GM12892 (cell line): ENCODE measurements around the gene GTF2I.
"Not testable (repeated sequence)": the region's sequence is repeated elsewhere in the genome, so short reads cannot be mapped to it uniquely, and the experiment has no call there.

ENCODE experiments used
- DNase-seq: peaks from one replicate; pipeline ENCODE4 v3.0.0; 2011; ENCODE audit not compliant: insufficient read length
- FAIRE-seq: peaks from 2 replicates; lab custom pipeline; 2011; peaks lifted over from hg19 to GRCh38; lab: Jason Lieb, UNC
- POLR2A ChIP-seq: IDR thresholded peaks from 2 replicates; pipeline ENCODE4 v1.6.1; 2011; ENCODE audit warnings: low read depth, low read length, control low read depth
- POLR2AphosphoS5 ChIP-seq: IDR thresholded peaks from 2 replicates; pipeline ENCODE4 v1.6.1; 2011; ENCODE audit warnings: low read depth, low read length, control low read depth
- TAF1 ChIP-seq: IDR thresholded peaks from 2 replicates; pipeline ENCODE4 v1.6.1; 2011; ENCODE audit warnings: low read depth, mild to moderate bottlenecking, control low read depth, low read length, borderline replicate concordance

The GTF2I gene

GRCh38 chr7:74658178-74659004 is 873 bp downstream of the GTF2I start:
- TF ChIP-seq POLR2A (no peak), POLR2AphosphoS5 (no peak), TAF1 (no peak)
- DNase-seq (peak; percentile 88), FAIRE-seq (peak; percentile 97)

GRCh38 chr7:74660202-74660601 is 2.7 kb downstream of the GTF2I start:
- not testable (repeated sequence) for FAIRE-seq, DNase-seq

DNA sequence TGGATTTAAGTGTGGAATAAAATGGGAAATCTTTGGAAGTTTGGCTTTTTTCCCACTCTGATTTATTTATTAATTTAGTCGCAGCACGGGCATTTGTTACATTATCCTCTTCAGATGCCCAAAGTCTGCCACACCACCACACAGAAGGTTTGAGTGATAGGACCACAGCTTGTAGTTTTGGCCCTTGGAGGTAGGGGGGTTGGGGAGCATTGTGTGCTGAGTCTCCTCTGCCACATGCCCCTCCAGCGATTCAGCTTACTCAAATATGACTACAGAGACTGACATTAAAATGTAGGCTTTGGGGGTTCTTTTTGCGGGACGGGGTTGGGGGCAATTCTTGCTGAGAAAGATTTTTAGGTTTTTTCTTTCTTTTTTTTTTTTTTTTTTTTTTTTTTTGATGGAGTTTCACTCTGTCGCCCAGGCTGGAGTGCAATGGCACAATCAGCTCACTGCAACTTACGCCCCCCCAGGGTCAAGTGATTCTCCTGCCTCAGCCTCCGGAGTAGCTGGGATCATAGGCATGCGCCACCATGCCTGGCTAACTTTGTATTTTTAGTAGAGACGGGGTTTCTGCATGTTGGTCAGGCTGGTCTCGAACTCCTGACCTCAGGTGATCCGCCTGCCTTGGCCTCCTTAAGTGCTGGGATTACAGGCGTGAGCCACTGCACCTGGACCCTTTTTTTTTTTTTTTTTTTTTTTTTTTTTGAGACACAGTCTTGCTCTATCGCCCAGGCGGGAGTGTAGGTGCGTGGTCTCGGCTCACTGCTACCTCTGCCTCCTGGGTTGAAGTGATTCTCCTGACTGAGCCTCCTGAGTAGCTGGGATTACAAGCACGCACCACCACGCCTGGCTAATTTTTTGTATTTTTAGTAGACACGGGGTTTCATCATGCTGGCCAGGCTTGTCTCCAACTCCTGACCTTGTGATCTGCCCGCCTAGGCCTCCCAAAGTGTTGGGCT is 4.6 kb downstream of the GTF2I start:
- DNase-seq = peak; percentile 33
- FAIRE-seq = not testable (repeated sequence)

DNA sequence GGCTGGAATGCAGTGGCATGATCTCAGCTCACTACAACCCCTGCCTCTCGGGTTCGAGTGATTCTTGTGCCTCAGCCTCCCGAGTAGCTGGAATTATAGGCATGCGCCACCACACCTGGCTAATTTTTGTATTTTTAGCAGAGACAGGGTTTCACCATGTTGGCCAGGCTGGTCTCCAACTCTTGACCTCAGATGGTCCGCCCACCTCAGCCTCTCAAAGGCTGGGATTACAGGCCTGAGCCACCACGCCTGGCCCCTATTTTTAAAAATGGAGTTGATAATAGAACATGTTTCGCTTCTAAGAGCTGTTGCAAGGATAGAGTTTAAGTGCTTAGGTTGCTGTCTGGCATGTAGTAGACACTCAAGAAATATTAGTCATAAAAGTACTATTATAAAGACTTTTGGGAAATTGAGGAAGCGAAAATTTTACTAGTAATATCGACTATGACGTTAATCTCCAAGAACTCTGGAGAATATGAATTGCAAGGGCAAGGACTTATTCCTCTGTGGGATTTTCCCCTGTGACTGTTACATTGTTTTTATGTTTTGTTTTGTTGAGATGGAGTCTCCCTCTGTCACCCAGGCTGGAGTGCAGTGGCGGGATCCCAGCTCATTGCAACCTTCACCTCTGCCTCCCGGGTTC is 7.9 kb downstream of the GTF2I start:
- no peak for DNase-seq
- no peak for TF ChIP-seq TAF1
- TF ChIP-seq POLR2A = no peak
- TF ChIP-seq POLR2AphosphoS5 = no peak
- no peak for FAIRE-seq

DNA sequence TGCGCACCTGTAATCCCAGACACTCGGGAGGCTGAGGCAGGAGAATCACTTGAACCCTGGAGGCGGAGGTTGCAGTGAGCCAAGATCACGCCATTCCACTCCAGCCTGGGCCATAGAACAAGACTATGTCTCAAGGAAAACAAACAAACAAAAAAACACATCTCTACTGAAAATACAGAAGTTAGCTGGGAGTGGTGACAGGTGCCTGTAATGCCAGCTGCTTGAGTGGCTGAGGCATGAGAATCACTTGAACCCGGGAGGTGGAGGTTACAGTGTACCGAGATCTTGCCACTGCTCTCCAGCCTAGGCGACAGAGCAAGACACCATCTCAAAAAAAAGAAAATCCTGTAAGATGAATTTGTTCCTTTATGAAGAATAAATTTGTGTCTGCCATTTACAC is 9.5 kb downstream of the GTF2I start:
- FAIRE-seq, DNase-seq: not testable (repeated sequence)

DNA sequence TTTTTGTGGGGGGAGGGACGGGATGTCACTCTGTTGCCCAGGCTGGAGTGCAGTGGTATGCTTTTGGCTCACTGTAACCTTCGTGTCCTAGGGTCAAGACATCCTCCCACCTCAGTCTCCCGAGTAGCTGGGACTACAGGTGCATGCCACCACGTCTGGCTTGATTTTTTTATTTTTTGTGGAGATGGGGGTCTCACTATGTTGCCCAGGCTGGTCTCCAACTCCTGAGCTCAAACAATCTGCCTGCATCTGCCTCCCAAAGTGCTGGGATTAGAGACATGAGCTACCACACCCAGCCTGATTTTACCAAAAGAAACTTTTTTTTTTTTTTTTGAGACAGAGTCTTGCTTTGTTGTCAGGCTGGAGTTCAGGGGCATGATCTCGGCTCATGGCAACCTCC is 10.0 kb downstream of the GTF2I start:
- DNase-seq, FAIRE-seq: not testable (repeated sequence)

GRCh38 chr7:74671602-74672001 is 14.1 kb downstream of the GTF2I start:
- TF ChIP-seq TAF1 (no peak), POLR2AphosphoS5 (no peak)
- no peak for DNase-seq
- no peak for FAIRE-seq

GRCh38 chr7:74672343-74672915 is 14.9 kb downstream of the GTF2I start:
- FAIRE-seq (no peak), DNase-seq (no peak)
- TF ChIP-seq POLR2A = no peak
- no peak for TF ChIP-seq TAF1
- TF ChIP-seq POLR2AphosphoS5 = no peak

DNA sequence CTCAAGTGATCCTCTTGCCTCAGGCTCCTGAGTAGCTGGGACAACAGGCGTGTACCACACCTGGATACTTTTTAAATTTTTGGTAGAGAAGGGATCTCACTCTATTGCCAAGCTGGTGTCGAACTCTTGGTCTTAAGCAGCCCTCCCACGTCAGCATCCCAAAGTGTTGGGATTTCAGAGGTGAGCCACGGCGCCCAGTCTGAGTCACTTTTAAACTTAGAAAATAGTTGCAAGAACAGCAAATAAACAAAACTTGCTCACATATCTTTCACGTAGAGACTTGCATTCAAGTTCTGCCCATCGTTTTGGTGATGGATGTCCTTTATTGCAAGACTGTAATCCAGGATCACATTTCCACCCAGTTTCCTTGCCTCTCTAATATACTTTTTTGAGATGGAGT is 16.6 kb downstream of the GTF2I start:
- no peak for DNase-seq

GRCh38 chr7:74682829-74683228 is 25.3 kb downstream of the GTF2I start:
- no peak for FAIRE-seq
- TF ChIP-seq POLR2AphosphoS5 (no peak), POLR2A (no peak), TAF1 (no peak)
- DNase-seq = no peak

More for the DNA sequence above, 16.6 kb downstream of the GTF2I start:
- FAIRE-seq = no peak
- TF ChIP-seq POLR2A (no peak), POLR2AphosphoS5 (no peak), TAF1 (no peak)

DNA sequence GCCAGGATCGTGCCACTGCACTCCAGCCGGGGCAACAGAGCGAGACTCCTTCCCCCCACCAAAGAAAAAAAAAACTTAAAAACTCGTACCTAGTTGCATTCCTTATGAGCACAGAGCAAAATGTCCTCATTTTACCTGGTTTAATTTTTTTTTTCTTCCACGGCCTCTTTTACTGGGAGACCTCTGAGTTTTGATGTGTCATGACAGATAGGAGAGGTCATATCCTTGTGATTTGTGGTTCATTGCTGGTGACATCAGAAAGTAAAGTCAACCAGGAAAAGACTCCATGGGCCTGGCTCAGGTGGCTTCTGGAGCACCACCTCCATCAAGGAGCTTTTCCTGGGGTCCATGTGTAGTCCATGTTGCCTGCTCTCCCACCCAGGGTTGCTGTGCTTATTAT is 26.3 kb downstream of the GTF2I start:
- TF ChIP-seq POLR2AphosphoS5 = no peak
- TF ChIP-seq POLR2A = no peak
- TF ChIP-seq TAF1 = no peak
- FAIRE-seq (no peak), DNase-seq (no peak)

- TF ChIP-seq POLR2AphosphoS5 (no peak), POLR2A (no peak), TAF1 (no peak)
- FAIRE-seq (no peak), DNase-seq (no peak)
Measured at GRCh38 chr7:74684473-74684872, 27.0 kb downstream of the GTF2I start.
